ENCODE data around the gene ELOA. TPM values are rescaled to one million over a fixed set of nuclear protein-coding genes. Genes with fewer than 3 reads are reported as not detected.
"Not testable (repeated sequence)": the region's sequence is repeated elsewhere in the genome, so short reads cannot be mapped to it uniquely, and the experiment has no call there.

Gene ELOA
- polyA plus RNA-seq, 6 donors from 2014 or later, result 15.5 to 74.6 (median 46.1) TPM

GRCh38 chr1:23718482-23718881 is 24.8 kb upstream of the ELOA start:
- peaks cover 15 to 29% (median 18%) of the 10 kb centered on the region in 3 donors for H3K4me1 Mint-ChIP-seq
- peak overlapping the region in 1 of 6 donors; percentile 54 for H3K27ac Mint-ChIP-seq
- H3K9me3 Mint-ChIP-seq, result no peaks in the 10 kb centered on the region
- DNase-seq (no peak), ATAC-seq (ENCODE audit: low read depth in 2 of 2) (peak in 1 of 2 donors; percentile 35)
- no peaks in the 10 kb centered on the region for H3K27me3 Mint-ChIP-seq
- H3K36me3 Mint-ChIP-seq, result no peaks in the 10 kb centered on the region
- H3K4me3 Mint-ChIP-seq, result no peak overlapping the region

GRCh38 chr1:23719162-23719820 is 24.0 kb upstream of the ELOA start:
- ATAC-seq (ENCODE audit: low read depth in 2 of 2) (no peak), DNase-seq (no peak)
- no peaks in the 10 kb centered on the region for H3K27me3 Mint-ChIP-seq
- H3K4me1 Mint-ChIP-seq, result peaks cover 19 to 35% (median 23%) of the 10 kb centered on the region in 3 donors
- no peaks in the 10 kb centered on the region for H3K36me3 Mint-ChIP-seq
- no peak overlapping the region for H3K27ac Mint-ChIP-seq
- no peak overlapping the region for H3K4me3 Mint-ChIP-seq
- H3K9me3 Mint-ChIP-seq, result no peaks in the 10 kb centered on the region

- Mint-ChIP-seq H3K4me3 (peak overlapping the region in 3 of 8 donors; percentile 27 to 85 (median 44)), H3K36me3 (no peaks in the 10 kb centered on the region), H3K27me3 (no peaks in the 10 kb centered on the region), H3K27ac (peak overlapping the region in 2 of 6 donors; percentile 47 to 71), H3K4me1 (peaks cover 19 to 41% (median 23%) of the 10 kb centered on the region in 3 donors), H3K9me3 (no peaks in the 10 kb centered on the region)
- ATAC-seq (ENCODE audit: low read depth in 2 of 2) (peak; percentile 15 to 52), DNase-seq (no peak)
Observed at GRCh38 chr1:23720256-23720995, 22.8 kb upstream of the ELOA start.

GRCh38 chr1:23722652-23723051 is 20.6 kb upstream of the ELOA start:
- H3K9me3 Mint-ChIP-seq, result no peaks in the 10 kb centered on the region
- DNase-seq, result no peak
- ATAC-seq (ENCODE audit: low read depth in 2 of 2), result peak; percentile 60
- peak overlapping the region in 2 of 6 donors; percentile 23 to 37 for H3K27ac Mint-ChIP-seq
- peak overlapping the region; percentile 0 to 84 (median 56) for H3K4me3 Mint-ChIP-seq
- H3K4me1 Mint-ChIP-seq, result peaks cover 24 to 53% (median 30%) of the 10 kb centered on the region in 3 donors
- no peaks in the 10 kb centered on the region for H3K27me3 Mint-ChIP-seq
- H3K36me3 Mint-ChIP-seq, result no peaks in the 10 kb centered on the region

GRCh38 chr1:23726686-23727085 is 16.6 kb upstream of the ELOA start:
- no peak for DNase-seq
- Mint-ChIP-seq H3K4me3 (peak overlapping the region in 1 of 8 donors; percentile 29), H3K27me3 (no peaks in the 10 kb centered on the region), H3K36me3 (no peaks in the 10 kb centered on the region), H3K27ac (peak overlapping the region in 2 of 6 donors; percentile 28 to 96), H3K4me1 (peaks cover 39 to 64% (median 49%) of the 10 kb centered on the region in 3 donors), H3K9me3 (peaks cover 0 to 5% (median 0%) of the 10 kb centered on the region in 7 donors)
- no peak for ATAC-seq (ENCODE audit: low read depth in 2 of 2)

GRCh38 chr1:23727362-23727811 is 15.9 kb upstream of the ELOA start:
- no peaks in the 10 kb centered on the region for H3K27me3 Mint-ChIP-seq
- peak overlapping the region in 5 of 6 donors; percentile 75 to 99 (median 98) for H3K27ac Mint-ChIP-seq
- peaks cover 0 to 5% (median 0%) of the 10 kb centered on the region in 7 donors for H3K9me3 Mint-ChIP-seq
- peak overlapping the region in 6 of 8 donors; percentile 77 to 92 (median 84) for H3K4me3 Mint-ChIP-seq
- ATAC-seq (ENCODE audit: low read depth in 2 of 2) (no peak), DNase-seq (no peak)
- H3K36me3 Mint-ChIP-seq, result no peaks in the 10 kb centered on the region
- peaks cover 42 to 61% (median 51%) of the 10 kb centered on the region in 3 donors for H3K4me1 Mint-ChIP-seq

GRCh38 chr1:23732363-23733224 is 10.7 kb upstream of the ELOA start:
- Mint-ChIP-seq H3K36me3 (no peaks in the 10 kb centered on the region), H3K4me1 (peaks cover 27 to 31% (median 31%) of the 10 kb centered on the region in 3 donors), H3K27ac (no peak overlapping the region), H3K9me3 (peaks cover 0 to 5% (median 0%) of the 10 kb centered on the region in 7 donors), H3K27me3 (no peaks in the 10 kb centered on the region), H3K4me3 (no peak overlapping the region)
- ATAC-seq (ENCODE audit: low read depth in 2 of 2) (no peak), DNase-seq (no peak)

- peaks cover 20 to 24% (median 24%) of the 10 kb centered on the region in 3 donors for H3K4me1 Mint-ChIP-seq
- ATAC-seq (ENCODE audit: low read depth in 2 of 2); H3K36me3 Mint-ChIP-seq; H3K27me3 Mint-ChIP-seq; H3K9me3 Mint-ChIP-seq; H3K27ac Mint-ChIP-seq; H3K4me3 Mint-ChIP-seq; DNase-seq: not testable (repeated sequence)
Observed at GRCh38 chr1:23733281-23733680, 10.0 kb upstream of the ELOA start.

- peak overlapping the region in 1 of 6 donors; percentile 33 for H3K27ac Mint-ChIP-seq
- no peaks in the 10 kb centered on the region for H3K9me3 Mint-ChIP-seq
- no peak overlapping the region for H3K4me3 Mint-ChIP-seq
- no peak for ATAC-seq (ENCODE audit: low read depth in 2 of 2)
- no peak for DNase-seq
- H3K36me3 Mint-ChIP-seq, result no peaks in the 10 kb centered on the region
- H3K4me1 Mint-ChIP-seq, result peaks cover 0 to 7% (median 2%) of the 10 kb centered on the region in 3 donors
- H3K27me3 Mint-ChIP-seq, result no peaks in the 10 kb centered on the region
Observed at GRCh38 chr1:23736437-23737134, 6.7 kb upstream of the ELOA start.

- H3K4me3 Mint-ChIP-seq, result peak overlapping the region in 6 of 8 donors; percentile 88 to 95 (median 92)
- H3K4me1 Mint-ChIP-seq, result peaks cover 24 to 35% (median 30%) of the 10 kb centered on the region in 3 donors
- H3K9me3 Mint-ChIP-seq, result no peaks in the 10 kb centered on the region
Observed at GRCh38 chr1:23741609-23742008, 1.7 kb upstream of the ELOA start.

GRCh38 chr1:23742670-23743286 is 493 bp upstream of the ELOA start:
- Mint-ChIP-seq H3K27me3 (no peaks in the 10 kb centered on the region), H3K4me1 (peaks cover 36 to 46% (median 41%) of the 10 kb centered on the region in 3 donors), H3K9me3 (no peaks in the 10 kb centered on the region), H3K36me3 (no peaks in the 10 kb centered on the region), H3K4me3 (peak overlapping the region; percentile 90 to 95 (median 92)), H3K27ac (peak overlapping the region; percentile 60 to 96 (median 84))
- peak; percentile 19 to 38 for ATAC-seq (ENCODE audit: low read depth in 2 of 2)
- DNase-seq, result no peak

More at GRCh38 chr1:23741609-23742008, 1.7 kb upstream of the ELOA start:
- no peak for DNase-seq
- ATAC-seq (ENCODE audit: low read depth in 2 of 2), result no peak
- Mint-ChIP-seq H3K27me3 (no peaks in the 10 kb centered on the region), H3K27ac (peak overlapping the region in 1 of 6 donors; percentile 90), H3K36me3 (no peaks in the 10 kb centered on the region)

- DNase-seq (no peak), ATAC-seq (ENCODE audit: low read depth in 2 of 2) (no peak)
- H3K9me3 Mint-ChIP-seq, result no peaks in the 10 kb centered on the region
- H3K4me3 Mint-ChIP-seq, result peak overlapping the region in 7 of 8 donors; percentile 65 to 99 (median 92)
- H3K4me1 Mint-ChIP-seq, result peaks cover 44 to 58% (median 48%) of the 10 kb centered on the region in 3 donors
- H3K27ac Mint-ChIP-seq, result peak overlapping the region in 3 of 6 donors; percentile 25 to 90 (median 36)
- no peaks in the 10 kb centered on the region for H3K27me3 Mint-ChIP-seq
- H3K36me3 Mint-ChIP-seq, result no peaks in the 10 kb centered on the region
Observed at GRCh38 chr1:23745515-23745914, 2.2 kb downstream of the ELOA start.
